CMK (cell line): ENCODE data around the gene KCNH1.
A peak's percentile ranks its signal among the peaks of the same experiment; 100 is the strongest.
"Not testable (repeated sequence)": the region's sequence is repeated elsewhere in the genome, so short reads cannot be mapped to it uniquely, and the experiment has no call there.

Experiments
- DNase-seq: peaks from one replicate; pipeline ENCODE4 v3.0.0-alpha.2; 2010; ENCODE audit warnings: low read depth

KCNH1 gene

DNA sequence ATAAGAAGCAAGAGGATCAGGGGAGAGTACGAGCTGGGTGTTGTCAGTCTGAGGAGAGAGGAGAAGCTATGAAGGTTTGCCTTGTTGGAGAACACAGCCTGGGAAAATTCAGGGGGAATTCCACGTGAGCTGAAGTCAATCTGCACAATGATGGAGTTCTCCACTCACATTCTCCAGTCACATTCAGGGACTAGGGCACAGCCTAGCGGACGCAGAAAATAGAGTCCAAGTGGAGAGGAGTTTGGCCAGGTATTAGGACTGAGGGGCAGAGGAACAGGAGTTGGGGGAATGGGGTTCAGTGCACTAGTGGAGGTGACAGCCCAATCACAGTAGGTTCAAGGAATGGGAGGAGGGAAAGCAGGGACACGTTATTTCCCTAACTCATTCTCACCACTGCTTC is 124.0 kb downstream of the KCNH1 start:
- DNase-seq = no peak

DNA sequence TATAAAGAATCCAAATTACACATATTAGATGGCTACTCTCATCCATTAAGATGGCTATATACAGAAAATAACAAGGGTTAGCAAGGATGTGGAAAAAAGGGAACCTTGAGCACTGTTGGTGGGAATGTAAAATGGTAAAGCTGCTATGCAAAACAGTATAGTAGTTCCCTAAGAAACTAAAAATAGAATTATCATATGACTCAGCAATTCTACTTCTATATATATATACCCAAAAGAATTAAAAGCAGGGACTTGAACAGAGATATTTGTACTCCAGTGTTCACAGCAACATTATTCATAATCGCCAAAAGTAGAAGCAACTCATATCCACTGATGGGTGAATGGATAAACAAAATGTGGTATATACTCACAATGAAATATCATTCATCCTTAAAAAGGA is 126.1 kb downstream of the KCNH1 start:
- DNase-seq = no peak

DNA sequence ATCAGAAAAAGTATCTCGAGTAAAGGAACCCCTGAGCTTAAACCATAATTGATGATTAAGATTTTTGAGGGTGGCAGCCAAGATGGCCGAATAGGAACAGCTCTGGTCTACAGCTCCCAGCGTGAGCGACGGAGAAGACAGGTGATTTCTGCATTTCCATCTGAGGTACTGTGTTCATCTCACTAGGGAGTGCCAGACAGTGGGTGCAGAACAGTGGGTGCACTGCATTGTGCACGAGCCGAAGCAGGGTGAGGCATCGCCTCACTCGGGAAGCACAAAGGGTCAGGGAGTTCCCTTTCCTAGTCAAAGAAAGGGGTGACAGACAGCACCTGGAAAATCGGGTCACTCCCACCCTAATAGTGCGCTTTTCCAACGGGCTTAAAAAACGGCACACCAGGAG is 138.0 kb downstream of the KCNH1 start:
- DNase-seq = not testable (repeated sequence)

DNA sequence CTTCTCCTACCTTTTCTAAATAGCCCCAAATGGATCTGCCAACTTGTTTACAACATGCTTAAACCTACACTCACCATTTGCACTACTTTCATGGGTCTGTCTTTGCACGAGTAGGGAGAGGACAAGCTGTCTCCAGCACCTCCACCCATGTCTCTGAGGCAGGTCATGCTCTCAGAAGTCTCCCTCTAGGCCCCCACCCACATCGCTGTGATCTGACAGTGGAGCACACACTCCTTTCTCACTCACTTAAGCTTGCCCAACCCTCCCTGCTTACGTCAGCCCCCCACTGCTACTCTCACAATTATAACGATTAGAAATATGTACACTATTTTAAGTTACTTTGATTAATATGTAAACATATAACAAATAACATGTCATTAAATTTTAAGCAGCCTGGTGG is 141.1 kb downstream of the KCNH1 start:
- no peak for DNase-seq

DNA sequence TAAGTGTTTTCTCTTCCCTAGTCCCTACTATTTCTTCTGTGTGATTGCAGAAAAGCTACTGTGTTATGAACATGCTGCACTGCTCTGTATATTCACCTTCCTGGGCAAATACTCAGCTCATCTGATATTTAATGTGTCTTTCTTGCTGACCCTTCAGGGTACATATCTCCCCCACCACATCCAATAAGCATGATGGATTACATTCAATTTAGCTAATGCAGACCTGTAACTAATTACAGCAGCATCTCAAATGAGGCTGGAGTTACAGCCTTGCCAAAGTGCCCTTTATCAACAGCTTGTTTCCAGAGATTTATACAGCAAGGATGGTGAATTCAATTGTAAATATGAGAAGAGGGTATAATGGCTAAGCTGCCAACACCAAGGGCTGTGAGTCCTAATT is 144.0 kb downstream of the KCNH1 start:
- DNase-seq = no peak

DNA sequence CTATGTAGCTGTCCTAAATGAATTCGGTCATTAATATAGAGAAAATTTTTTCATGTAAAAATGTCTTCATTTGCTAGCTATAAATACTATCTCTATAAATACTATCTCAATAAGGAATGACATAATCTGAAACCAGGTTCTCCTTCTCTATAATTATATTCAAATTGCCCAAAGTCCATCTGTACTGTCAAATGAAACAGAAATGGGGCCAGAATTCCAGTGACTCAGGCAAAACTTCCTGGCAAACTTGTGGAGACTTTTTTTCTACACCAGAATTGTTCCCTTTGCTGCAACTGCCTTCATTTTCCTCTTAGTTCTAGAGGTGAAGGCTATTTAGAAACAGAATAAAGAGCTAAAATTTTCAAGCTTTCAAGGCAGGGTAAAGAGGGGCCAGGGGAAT is 152.5 kb downstream of the KCNH1 start:
- DNase-seq = no peak

DNA sequence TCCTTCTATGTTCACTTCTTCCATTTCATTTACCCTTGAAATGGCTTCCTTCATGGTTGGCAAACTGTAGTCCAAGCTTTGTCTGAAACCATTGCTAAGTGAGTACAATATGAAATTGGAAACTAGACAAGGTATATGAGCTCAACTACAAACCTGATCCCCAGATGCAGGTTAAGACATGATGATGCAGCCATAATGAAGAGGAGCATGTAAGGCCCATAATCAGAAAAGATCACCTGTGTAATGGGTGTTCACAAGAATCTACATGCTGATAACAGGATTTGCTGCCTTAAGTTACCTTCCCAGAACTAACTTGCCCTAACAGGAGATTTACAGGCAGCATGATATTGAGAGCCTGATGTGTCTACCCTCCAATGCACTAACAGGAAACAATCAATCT is 153.9 kb downstream of the KCNH1 start:
- DNase-seq = no peak

DNA sequence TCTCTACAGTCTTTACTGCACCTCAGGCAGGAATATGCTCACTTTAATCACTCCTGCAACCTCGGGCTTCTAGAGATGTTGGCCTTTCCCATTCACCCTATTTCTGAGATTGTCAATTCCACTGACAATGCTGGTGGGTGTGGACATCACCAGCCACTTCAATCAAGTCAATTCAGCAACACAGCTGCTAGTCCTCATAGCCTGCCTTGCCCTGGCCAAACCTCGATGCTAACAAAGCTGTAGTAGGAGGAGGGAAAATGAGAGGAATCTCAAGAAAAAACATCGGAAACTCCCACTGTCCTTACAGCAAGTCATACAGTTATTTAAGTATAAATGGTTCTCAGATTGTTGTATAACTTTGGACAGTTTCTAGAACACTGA is 155.0 kb downstream of the KCNH1 start:
- DNase-seq = no peak

DNA sequence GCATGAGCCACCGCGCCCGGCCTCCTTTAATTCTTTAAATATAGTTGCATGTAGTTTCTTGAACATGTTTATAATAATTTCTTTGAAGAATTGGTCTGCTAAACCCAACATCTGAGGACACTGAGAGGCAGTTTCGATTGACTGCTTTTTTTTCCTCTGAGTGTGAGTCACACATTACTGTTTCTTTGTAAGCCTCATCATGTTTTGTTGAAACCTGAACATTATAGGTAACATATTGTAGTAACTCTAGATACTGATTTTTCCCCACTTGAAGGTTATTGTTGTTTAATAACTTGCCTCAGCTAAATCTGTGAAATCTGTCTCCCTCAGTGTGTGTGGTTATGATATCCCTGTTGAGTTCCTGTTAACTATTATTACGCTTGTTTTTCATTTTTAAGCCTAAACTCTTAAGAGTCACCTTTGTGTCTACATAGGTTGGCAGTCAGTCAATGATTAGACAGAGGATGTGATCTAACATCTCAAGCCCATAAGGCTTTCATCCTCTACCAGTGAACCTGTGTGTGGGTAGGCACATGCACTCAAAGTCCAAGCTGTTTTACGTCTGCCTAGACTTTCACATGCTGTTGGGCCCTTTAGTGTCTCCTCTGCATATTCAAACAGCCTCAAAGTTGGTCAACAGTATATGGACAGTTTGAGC is 155.5 kb downstream of the KCNH1 start:
- DNase-seq = no peak

DNA sequence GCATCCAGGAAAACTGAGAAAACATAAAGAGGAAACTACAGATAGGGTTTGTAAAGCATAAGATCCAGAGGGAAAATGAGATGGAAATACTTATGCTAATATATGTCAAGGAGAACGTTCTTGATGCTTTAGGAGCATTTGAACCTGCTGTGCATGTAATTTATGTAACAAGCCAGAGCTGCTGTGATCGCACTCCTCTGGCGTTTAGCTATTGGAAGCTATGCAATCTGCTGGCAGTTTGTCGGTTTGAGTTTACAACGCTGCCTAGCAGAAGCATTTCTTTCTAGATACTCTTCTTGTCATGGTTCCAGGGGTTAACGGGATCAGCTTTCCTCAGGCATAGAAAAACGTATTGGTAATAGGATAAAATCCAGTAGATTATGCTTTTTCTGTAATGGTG is 182.7 kb downstream of the KCNH1 start:
- DNase-seq = no peak

DNA sequence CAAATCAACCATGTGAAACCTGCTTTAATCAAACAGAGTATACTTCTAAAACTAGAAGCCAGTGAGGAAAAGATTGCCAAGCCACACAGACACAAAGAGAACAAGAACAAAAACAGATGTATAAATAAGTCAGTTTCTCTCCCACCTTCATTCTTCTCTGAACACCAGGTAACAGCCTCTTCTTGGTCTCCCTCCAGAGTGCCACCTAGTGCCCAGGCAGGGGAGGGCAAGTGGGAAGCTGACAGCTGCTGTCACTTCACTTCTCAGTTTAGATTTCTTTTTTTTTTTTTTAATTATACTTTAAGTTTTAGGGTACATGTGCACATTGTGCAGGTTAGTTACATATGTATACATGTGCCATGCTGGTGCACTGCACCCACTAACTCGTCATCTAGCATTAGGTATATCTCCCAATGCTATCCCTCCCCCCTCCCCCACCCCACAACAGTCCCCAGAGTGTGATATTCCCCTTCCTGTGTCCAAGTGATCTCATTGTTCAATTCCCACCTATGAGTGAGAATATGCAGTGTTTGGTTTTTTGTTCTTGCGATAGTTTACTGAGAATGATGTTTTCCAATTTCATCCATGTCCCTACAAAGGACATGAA is 183.9 kb downstream of the KCNH1 start:
- peak; percentile 4 for DNase-seq

DNA sequence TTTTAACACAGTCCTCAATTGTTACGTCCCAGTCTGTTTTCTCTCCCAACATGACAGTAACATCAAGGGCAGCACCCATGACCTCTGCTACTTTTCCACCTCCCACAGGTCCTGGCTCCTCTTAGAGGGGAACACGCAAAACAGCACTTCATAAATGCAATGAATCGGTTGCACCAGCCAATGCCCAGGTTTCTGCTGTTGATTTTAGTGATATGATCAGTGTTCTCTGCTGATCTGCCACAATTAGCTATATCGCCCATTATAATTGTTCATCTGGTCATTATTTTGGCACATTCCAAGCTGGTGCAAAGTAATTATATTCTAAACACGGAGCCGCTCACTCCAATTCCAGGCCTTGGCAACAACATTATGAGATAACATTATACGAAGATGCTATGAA is 184.5 kb downstream of the KCNH1 start:
- no peak for DNase-seq

DNA sequence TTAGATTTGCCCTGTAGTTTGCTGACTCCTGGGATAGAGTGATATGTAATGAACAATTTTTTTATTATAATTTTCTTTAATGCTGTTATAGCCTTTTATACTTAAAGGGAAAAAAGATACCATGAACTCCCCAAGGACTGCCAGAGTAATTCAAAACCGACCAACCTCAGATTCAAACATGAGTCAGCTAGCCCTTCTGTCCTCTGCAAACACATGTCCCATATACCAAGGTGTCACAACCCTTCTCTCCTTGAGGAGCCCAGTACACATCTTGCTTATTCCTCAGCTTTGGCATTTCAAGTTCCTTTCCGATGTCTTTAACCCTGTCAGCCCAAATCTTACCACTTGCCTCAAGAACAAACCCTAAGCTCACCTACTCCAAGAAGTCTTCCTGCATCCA is 184.9 kb downstream of the KCNH1 start:
- DNase-seq = no peak

DNA sequence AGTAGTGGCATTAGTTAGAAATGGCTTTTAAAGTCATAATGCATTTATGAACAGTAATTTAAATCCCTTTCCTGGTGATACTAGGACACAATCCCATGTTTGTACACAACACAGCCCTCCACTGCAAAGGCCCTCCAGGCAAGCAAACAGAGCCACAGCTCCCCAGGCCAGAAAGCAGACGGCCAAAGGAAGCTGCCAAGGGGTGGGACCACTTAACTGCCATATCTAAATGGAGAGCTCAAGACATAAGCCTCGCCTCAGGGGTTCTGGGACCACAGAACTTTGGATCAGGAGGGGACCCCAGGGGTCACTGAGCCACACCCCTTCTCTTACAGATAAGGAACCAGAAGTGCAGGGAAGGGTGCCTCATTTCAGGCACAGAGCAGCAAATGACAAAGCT is 189.7 kb downstream of the KCNH1 start:
- DNase-seq = no peak

DNA sequence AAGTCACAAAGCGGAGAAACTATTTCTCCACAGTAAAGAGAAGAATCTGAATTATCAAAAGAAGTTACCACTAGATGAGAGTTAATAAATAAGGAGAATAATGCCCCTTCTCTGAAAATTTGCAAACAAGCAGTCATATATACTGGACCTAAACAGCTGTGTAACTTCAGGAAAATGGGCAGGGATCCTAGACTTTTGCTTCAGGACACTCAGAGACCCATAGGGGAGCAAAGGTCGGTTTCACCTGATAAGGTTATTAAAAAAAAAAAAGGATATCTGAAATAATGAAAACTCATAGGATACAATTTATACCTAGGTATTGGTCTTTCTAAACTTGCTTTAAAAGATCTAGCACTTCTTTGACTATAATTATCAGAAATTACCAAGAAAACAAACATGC is 191.4 kb downstream of the KCNH1 start:
- DNase-seq = no peak

DNA sequence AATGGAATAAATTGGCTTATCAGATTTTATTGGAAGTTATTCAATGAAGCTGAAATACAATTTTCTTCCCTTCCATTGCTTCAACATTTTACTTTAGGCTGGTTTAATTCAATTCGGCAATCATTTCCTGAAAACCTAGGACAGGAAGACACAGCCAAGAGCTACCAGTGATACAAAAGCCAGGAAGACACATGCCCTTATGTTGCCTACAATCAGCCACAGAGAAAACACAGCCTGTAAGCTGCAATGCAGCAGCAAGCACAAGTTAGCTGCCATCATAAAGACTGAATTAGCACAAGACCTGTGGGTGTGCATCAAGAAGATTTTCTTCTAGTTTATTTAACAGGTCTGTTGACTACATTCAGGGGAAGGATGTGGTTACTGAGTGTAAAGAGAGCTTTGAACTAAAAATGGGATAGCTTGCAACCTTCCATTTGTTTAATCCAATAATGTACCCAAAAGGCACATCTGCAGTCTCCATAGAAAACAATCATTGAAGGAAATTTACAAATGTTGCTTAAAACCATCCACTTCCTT is 193.8 kb downstream of the KCNH1 start:
- no peak for DNase-seq

DNA sequence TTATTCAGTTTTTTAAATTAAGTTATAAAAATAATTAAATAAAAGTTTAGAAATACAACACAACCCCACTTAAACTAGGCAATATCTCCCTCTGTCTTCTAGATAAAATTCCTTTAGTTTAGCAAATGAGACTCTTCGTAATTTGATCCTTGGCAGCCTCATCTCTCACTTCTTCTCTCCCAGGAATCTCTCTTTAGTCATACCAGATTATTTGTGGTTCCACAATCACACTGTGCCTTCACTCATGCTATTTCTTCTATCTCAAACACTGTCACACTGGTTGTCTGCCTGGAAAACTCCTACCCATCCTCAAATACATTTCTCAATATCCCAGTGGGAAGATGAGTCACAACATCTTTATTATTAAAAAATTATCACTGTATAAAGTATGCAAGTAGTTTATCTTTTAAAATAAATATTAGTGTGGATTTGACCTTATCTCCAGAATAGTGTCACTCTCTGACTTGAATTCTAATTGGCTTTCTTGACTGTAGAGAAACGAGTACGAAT is 195.5 kb downstream of the KCNH1 start:
- DNase-seq = no peak

DNA sequence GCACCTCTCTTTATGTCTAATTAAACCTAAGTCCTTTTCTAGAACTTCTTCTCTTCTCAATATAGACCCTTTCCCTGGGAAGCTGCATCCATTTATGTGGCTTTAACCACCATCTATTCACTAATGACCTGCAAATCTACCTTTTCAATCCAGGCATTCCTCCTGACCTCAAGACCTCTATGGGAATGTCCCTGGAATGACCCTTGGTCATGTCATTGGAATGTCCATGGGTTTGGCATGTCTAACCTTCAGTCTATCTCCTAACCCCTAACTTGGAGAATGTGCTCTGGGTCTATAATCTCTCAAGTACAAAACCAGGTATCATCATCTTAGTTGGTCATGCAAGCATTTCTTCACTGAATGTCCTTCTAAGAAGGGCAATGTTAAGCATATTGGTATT is 196.1 kb downstream of the KCNH1 start:
- no peak for DNase-seq

DNA sequence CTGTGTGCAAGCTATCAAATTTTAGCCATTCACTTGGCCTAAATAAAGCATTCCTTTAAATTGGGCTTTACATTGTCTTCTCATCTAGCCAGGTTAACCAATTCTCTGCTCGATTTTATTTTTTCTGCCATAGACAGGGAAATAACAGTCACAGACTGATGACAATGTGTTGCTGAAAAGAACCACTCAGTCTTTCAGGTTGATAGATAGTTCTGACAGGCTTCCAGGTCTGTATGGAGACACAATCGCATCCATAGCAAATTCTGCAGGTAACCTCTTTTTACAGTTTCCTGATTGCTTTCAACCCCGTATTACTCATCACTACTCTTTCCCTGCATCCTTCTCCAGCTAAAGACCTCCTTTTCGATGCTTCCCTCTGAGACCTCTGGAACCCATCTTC is 198.0 kb downstream of the KCNH1 start:
- no peak for DNase-seq

DNA sequence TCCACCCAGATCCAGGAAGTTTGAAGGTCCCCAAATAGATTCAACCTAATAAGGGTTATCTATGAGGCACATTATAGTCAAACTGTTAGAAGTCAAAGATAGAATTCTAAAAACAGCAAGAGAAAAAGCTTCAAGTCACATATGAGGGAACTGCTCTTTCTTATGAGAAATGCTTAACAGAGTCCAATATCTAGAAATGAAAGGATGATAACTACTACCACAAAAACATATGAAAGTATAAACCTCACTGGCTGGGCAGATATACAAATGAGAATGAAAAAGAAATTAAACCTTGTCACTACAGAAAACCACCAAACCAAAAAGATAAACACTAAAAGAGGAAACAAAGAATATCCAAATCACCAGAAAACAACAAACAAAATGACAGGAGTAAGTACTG is 201.8 kb downstream of the KCNH1 start:
- DNase-seq = no peak

DNA sequence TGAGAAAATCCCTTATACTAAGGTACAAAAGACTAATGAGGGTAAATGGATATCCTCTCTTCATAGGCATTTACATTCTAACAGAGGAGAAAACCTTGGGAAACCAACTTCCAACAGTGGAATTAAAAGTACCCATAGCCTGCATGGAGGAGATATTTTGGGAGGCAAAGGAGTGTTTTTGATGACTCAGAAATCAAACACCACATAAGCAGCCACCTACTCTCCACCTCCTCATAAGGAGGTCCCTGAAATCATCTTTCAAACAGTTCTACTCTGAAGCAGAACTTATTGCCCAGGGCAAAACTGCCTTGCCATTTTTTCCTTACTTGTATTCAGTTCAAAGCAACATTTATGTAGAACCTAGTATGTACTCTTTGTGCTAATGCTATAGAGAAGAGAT is 211.3 kb downstream of the KCNH1 start:
- DNase-seq = no peak

DNA sequence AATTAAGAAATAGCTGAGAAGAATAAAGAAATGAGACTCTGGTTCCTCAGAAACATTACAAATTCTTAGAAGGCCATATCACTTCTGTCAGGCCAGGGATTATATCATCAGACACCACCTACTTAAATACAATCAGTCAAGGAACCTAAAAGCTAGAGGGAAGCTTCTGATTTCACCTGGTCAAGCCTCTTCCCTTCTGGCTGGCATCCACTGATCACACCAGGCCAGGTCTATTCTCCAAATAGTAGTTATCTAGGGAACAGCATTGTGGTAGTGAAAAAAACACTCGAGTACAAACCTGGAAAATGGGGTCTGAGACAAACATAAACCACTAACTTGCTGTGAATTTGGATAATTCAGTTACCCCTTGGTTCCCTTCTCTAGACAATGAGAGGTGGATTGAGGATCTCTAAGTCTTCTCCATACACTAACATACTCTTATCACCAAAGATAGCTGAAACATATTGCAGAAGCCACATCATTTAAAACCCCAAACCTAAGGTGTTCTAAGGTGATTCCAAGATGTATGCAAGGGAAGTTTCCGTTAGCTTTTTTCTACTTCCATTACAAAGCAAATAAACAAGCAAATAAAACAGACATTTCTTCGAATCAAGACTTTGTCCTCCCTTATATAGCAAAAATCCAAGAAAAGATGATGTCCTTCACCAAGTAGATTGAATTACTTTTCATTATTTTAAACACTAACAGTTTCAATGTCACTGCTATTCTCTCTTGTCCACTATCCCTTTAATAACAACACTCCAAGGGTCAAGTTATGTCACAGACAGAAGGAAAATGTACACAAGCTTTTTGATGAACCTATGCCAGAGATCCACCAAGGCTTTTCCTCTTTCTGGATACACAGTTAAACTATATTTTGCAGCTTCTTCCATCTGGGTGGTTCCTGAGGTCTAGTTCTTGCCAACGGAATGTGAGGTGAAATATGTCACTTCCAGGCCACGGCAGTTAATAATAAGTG is 212.9 kb downstream of the KCNH1 start:
- DNase-seq = no peak

DNA sequence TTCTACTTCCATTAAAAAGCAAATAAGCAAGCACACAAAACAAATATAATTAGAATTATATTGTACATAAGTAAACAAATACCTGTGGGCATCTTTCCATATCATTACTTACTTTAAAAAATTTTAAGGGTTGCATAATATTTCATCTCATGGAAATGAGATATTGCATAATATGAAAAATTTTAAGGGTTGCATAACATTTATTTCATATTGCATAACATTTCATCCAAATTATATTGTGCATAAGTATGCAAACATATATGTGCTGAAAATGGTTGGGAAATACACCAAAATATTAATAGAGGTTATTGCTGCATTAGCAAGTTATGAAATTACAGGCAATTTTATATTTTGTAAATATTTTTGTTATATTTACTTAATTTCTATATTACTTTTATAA is 213.7 kb downstream of the KCNH1 start:
- DNase-seq = no peak
